Measurements from ENCODE around the gene RNU1-2. TPM values are rescaled to one million over a fixed set of nuclear protein-coding genes. Genes with fewer than 3 reads are reported as not detected.
"Not testable (repeated sequence)": the region's sequence is repeated elsewhere in the genome, so short reads cannot be mapped to it uniquely, and the experiment has no call there.

Gene RNU1-2
- total RNA-seq, 1 experiment from 2014 or later = 1,866 TPM

DNA sequence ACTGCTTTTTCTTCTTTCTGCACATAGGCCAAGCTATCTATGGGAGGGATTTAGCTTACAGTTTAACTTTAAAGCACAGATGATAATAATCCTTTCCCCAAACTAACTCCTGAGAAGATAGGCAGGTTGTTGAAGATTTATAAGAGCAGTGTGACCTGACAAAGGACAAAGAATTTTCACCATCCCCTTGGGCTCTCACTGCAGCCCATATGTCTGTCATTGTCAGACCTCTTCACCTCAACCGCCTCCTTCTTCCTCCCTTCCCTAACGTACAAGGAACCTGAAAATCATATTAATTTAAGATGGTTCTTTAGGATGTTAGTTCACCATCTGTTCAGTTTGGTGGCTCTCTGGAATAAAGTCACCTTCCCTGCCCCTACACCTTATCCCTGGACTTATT lies 5.0 kb downstream of the RNU1-2 start:
- no TSS peak for BruUV-seq (replicated peaks)
- POLR2A ChIA-PET (ENCODE audit: low non-redundant PET) = no interaction called here
- Histone ChIP-seq H3K4me3 (ENCODE audit: low read depth, low read length, poor library complexity, severe bottlenecking) (no peak overlapping the region), H3K4me1 (ENCODE audit: insufficient read depth, low read length, poor library complexity, severe bottlenecking) (peaks cover 28% of the 10 kb centered on the region), H3K27me3 (replicated peaks; ENCODE audit: insufficient read depth, low read depth, low read length, poor library complexity) (no peaks in the 10 kb centered on the region), H3K36me3 (ENCODE audit: insufficient read depth, low read length, poor library complexity, severe bottlenecking) (no peaks in the 10 kb centered on the region), H3K27ac (ENCODE audit: low read depth, low read length, poor library complexity, severe bottlenecking) (no peak overlapping the region), H3K9me3 (ENCODE audit: low read depth, low read length, poor library complexity, severe bottlenecking) (no peaks in the 10 kb centered on the region)
- no peak for DNase-seq (ENCODE audit: low spot score)
- intact Hi-C loops (cut with micrococcal nuclease; ENCODE audit: unreplicated experiment) = no loop called here
- CTCF ChIA-PET = no interaction called here
- no peak for TF ChIP-seq EZH2 (IDR thresholded peaks at IDR 0.05; ENCODE audit: borderline replicate concordance, low read depth, low read length, poor library complexity, severe bottlenecking)
- TF ChIP-seq, protein P1, sequence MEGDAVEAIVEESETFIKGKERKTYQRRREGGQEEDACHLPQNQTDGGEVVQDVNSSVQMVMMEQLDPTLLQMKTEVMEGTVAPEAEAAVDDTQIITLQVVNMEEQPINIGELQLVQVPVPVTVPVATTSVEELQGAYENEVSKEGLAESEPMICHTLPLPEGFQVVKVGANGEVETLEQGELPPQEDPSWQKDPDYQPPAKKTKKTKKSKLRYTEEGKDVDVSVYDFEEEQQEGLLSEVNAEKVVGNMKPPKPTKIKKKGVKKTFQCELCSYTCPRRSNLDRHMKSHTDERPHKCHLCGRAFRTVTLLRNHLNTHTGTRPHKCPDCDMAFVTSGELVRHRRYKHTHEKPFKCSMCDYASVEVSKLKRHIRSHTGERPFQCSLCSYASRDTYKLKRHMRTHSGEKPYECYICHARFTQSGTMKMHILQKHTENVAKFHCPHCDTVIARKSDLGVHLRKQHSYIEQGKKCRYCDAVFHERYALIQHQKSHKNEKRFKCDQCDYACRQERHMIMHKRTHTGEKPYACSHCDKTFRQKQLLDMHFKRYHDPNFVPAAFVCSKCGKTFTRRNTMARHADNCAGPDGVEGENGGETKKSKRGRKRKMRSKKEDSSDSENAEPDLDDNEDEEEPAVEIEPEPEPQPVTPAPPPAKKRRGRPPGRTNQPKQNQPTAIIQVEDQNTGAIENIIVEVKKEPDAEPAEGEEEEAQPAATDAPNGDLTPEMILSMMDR (conservative IDR thresholded peaks at IDR 0.05; ENCODE audit: low read depth, low read length) = no peak

DNA sequence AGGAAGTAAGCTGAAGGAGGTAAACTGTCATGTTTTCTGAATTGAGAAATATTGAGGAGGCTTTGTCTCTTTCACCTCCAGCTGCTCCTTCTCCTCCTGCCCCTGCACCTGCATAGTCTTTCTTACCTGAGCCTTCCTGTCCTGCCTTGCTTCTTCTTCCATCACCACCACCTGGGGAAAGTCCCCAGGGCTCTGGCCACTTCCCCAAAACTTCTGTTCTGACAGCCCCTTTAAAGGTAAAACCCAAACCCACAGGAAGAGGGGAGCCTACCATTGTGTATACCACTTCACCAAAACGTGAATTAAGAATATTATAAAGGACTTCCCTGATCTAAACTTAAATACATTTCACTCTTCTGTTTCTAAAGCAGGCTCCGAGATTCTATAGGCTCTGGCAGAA lies 5.6 kb downstream of the RNU1-2 start:
- H3K4me3 ChIP-seq (ENCODE audit: low read depth, low read length, poor library complexity, severe bottlenecking); H3K36me3 ChIP-seq (ENCODE audit: insufficient read depth, low read length, poor library complexity, severe bottlenecking); DNase-seq (ENCODE audit: low spot score); BruUV-seq (replicated peaks); H3K9me3 ChIP-seq (ENCODE audit: low read depth, low read length, poor library complexity, severe bottlenecking); CTCF ChIA-PET; H3K27ac ChIP-seq (ENCODE audit: low read depth, low read length, poor library complexity, severe bottlenecking); POLR2A ChIA-PET (ENCODE audit: low non-redundant PET); H3K27me3 ChIP-seq (replicated peaks; ENCODE audit: insufficient read depth, low read depth, low read length, poor library complexity); intact Hi-C loops (cut with micrococcal nuclease; ENCODE audit: unreplicated experiment): not testable (repeated sequence)
- peaks cover 28% of the 10 kb centered on the region for H3K4me1 ChIP-seq (ENCODE audit: insufficient read depth, low read length, poor library complexity, severe bottlenecking)

DNA sequence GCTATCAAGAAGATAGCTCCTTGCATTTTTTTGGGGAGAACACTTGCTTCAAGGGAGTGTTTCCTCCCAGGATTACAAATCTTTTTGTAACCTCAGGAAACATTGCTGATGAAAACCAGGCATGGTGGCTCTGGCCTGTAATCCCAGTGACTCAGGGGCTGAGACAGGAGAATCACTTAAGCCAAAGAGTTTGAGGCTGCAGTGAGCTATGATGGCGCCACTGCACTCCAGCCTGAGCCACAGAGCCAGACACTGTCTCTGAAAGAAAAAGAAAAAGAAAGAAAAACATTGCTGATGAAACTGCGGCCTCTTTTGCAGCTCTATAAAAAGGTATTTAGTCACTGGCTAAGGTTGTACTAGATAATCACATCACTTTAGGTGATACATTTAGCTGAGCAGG lies 7.3 kb downstream of the RNU1-2 start:
- Histone ChIP-seq H3K9me3 (ENCODE audit: low read depth, low read length, poor library complexity, severe bottlenecking) (no peaks in the 10 kb centered on the region), H3K27me3 (replicated peaks; ENCODE audit: insufficient read depth, low read depth, low read length, poor library complexity) (no peaks in the 10 kb centered on the region), H3K4me3 (ENCODE audit: low read depth, low read length, poor library complexity, severe bottlenecking) (no peak overlapping the region), H3K4me1 (ENCODE audit: insufficient read depth, low read length, poor library complexity, severe bottlenecking) (peaks cover 18% of the 10 kb centered on the region), H3K27ac (ENCODE audit: low read depth, low read length, poor library complexity, severe bottlenecking) (peak overlapping the region; percentile 100), H3K36me3 (ENCODE audit: insufficient read depth, low read length, poor library complexity, severe bottlenecking) (no peaks in the 10 kb centered on the region)
- ChIA-PET POLR2A (ENCODE audit: low non-redundant PET) (no interaction called here), CTCF (no interaction called here)
- DNase-seq (ENCODE audit: low spot score) = no peak
- no TSS peak for BruUV-seq (replicated peaks)
- TF ChIP-seq, protein P1 (conservative IDR thresholded peaks at IDR 0.05; ENCODE audit: low read depth, low read length) = no peak
- no peak for TF ChIP-seq EZH2 (IDR thresholded peaks at IDR 0.05; ENCODE audit: borderline replicate concordance, low read depth, low read length, poor library complexity, severe bottlenecking)
- intact Hi-C loops (cut with micrococcal nuclease; ENCODE audit: unreplicated experiment) = no loop called here

- Histone ChIP-seq H3K27me3 (replicated peaks; ENCODE audit: insufficient read depth, low read depth, low read length, poor library complexity) (no peaks in the 10 kb centered on the region), H3K9me3 (ENCODE audit: low read depth, low read length, poor library complexity, severe bottlenecking) (no peaks in the 10 kb centered on the region), H3K36me3 (ENCODE audit: insufficient read depth, low read length, poor library complexity, severe bottlenecking) (no peaks in the 10 kb centered on the region), H3K4me1 (ENCODE audit: insufficient read depth, low read length, poor library complexity, severe bottlenecking) (peaks cover 18% of the 10 kb centered on the region), H3K4me3 (ENCODE audit: low read depth, low read length, poor library complexity, severe bottlenecking) (peak overlapping the region; percentile 42), H3K27ac (ENCODE audit: low read depth, low read length, poor library complexity, severe bottlenecking) (peak overlapping the region; percentile 100)
- intact Hi-C loops (cut with micrococcal nuclease; ENCODE audit: unreplicated experiment) = no loop called here
- ChIA-PET POLR2A (ENCODE audit: low non-redundant PET) (interaction anchor here (0.6 kb wide), 1 partner anchor 277 kb away, joined by 9 read pairs; no protein-coding TSS in a partner anchor), CTCF (no interaction called here)
- no peak for DNase-seq (ENCODE audit: low spot score)
- no peak for TF ChIP-seq EZH2 (IDR thresholded peaks at IDR 0.05; ENCODE audit: borderline replicate concordance, low read depth, low read length, poor library complexity, severe bottlenecking)
- TF ChIP-seq, protein P1 (conservative IDR thresholded peaks at IDR 0.05; ENCODE audit: low read depth, low read length) = no peak
- BruUV-seq (replicated peaks) = no TSS peak
These were observed 7.6 kb downstream of the RNU1-2 start for GRCh38 chr1:16903458-16903796.
